ENCODE results near the gene MISP. TPM values are rescaled to one million over a fixed set of nuclear protein-coding genes. Genes with fewer than 3 reads are reported as not detected.

MISP gene
- total RNA-seq, 1 donor from 2014 or later = 2.9 TPM

DNA sequence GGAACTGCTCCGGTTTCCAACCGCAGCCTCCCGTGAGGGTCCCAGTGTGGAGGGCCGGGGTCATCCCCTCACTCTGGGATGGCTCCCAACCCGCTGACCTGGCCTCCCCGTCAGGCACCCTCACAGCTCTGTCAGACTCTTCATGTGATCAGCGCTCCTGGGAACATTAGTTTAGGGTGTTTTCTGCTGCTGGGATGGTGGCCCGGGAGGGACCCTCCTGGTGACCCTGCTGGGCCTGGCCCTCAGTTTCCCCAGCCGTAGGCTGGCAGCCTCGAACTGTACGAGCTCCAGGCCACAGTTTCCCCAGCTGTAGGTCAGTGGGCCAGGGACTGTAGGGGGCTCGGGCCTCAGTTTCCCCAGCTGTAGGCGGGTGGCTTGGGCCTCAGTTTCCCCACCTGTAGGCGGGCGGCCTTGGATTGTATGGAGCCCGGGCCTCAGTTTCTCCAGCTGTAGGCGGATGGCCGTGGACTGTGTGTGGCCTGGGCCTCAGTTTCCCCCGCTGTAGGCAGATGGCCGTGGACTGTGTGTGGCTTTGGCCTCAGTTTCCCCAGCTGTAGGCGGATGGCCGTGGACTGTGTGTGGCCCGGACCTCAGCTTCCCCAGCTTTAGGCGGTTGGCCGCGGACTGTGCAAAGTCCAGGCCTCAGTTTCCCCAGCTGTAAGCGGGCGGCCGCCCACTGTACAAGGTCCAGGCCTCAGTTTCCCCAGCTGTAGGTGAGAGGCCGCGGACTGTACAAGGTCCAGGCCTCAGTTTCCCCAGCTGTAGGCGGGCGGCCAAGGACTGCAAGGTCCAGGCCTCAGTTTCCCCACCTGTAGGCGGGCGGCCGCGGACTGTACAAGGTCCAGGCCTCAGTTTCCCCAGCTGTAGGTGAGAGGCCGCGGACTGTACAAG, 45.0 kb downstream of the MISP start:
- DNase-seq (ENCODE audit: low read depth) = no peak

DNA sequence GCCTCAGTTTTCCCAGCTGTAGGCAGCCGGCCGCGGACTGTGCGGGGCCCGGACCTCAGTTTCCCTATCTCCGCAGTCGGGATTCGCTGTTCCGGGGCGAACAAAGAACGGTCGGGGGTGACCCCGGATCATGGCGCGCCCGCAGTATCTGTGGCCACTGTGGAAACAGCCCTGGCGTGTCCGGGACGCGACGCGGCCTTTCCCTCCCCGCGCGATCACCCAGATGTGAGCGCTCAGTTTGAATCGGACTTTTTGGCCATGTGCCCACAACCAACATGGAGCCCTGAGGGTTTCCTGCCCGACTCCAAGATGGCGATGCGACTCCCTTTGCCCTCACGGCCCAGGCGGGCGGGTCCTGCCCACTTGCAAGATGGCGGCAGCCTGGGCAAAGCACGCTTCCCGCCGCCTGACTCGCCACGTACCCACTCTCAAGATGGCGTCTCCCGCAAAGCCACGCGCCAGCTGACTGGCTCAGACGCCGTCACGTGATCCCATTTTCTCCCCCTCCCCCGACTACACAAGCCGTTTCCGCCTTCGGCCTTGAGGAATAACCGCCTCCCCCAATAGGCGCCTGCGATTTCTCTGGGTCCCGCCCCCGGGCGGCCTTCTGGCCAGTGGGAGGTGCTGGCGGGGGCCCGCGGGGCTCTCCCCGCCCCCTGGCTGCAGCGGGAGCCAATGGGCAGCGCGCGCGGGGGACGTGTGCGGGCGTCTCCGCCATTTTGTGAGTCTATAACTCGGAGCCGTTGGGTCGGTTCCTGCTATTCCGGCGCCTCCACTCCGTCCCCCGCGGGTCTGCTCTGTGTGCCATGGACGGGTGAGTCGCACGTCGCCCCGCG, 46.0 kb downstream of the MISP start, which contains the start of gene PTBP1:
Gene PTBP1 (plus strand): TSS at position 761 of the 836 bp plus-strand sequence. CDS start 46 bp downstream, at position 807.
- DNase-seq (ENCODE audit: low read depth) = peak; percentile 100

DNA sequence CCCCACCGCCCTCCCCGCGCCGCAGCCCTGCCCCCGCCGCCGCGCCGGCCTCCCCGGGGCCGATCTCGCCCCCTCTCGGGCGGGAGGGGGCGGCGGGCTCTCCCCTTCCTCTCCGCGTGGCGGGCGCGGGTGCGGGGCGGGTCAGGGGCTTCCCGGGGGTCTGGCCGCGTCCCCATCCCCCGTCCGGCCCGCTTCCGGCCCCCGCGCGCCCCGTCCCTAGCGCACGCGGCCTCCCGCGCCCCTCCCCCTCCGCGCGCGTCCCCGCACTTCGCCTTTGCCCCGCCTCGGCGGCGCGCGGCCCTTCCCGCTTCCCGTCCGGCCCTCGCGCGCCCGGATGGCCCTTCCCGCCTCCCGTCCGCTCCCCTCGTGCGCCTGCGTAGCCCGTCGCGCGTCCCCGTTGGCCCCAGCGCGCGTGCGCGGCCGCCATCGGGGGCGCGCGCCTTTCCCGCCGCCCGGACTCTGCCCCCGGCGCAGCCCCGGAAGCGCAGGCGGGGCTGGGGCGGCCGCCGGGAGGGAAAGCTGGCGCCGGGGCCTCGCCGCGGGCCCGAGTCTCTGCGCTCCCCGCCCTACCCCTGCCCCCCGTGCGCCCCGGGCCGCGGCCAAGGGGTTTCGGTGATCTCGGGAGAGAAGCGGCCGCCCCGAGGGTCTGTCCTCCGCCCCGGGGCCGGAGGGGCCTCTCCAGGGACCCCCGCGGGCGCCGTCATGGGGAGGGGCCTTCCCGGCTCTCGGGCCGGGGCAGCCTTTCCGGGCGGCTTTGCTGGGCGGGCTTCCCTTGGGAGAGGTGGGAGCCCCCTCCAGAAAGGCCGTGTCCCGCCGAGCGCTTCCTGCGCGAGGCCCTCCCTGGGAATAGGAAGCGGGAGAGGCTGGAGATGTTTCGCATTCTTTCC, 46.9 kb downstream of the MISP start:
- DNase-seq (ENCODE audit: low read depth) = peak; percentile 88

GRCh38 chr19:798415-799075, 47.6 kb downstream of the MISP start:
- DNase-seq (ENCODE audit: low read depth) = no peak

GRCh38 chr19:799076-799881, 48.4 kb downstream of the MISP start:
- peak; percentile 77 for DNase-seq (ENCODE audit: low read depth)

DNA sequence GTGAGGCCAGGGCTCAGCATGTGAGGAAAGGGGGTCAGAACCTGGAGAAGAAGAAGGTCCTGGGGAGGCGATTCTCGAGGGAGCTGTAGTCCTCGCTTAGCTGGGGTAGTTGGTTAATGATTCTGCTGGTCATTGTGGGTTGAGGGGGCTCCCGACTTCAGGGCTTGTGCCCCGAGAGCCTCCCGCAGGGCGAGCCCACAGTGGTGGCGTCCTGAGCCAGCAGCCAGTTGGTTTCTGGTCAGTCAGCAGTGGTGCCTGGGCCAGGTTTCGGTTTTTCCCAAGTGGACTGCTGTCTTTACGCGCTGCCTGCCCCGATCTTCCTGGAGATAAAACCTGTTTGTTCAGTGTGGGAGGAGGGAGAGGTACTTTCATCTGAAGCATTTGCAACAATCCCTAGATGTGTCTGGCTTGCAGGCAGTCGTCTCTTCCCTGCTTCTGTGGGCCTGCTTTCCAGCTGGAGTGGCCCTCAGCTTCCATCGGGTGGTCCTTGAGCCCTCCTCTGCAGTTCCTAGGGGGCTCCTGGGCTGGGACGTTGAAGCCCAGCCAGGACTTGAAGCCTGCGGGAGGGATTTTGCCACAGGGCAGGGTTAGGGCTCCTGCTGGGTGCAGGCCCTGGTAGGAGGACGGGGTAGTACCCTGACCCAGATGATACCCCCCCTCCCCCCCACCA, 49.6 kb downstream of the MISP start:
- DNase-seq (ENCODE audit: low read depth) = peak; percentile 29

DNA sequence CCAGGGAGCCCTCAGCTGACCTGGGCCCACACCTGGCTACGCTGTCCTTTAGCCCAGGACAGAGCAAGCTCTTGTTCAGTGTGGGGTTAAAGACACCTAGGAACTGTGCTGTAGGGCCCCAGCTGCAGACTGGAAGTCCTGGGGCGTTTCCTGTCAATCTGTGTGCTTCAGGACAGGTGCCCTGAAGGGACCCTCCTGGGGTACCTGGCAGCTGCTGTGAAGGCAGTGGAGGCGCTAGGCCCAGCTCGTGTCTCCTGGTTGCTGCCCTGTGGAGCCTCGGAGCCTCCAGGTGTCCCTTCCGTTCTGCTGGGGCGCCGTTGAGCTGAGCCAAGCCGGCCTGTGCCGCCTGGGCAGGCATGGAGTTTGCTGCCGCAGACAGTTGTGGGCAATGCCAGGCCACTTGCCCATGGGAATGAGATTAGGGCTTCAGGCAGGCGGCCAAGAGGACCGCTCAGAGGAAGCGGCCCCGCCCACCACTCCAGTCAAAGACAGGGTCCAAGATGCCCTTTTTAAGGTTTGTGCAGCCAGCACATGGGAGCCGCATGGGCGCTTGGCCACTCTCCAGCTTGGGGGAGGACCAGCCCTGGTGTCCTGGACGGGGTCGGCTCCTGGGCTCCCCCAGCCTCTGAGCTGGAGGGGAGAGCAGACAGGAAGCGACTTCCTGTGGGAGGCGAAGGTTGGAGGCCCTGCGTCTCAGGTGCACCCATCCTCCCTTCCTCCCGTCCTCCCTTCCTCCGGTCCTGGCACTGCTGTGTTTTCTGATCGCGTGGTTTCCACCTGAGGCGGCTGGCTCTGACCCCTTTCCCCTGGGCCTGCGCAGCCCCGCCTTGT, 50.3 kb downstream of the MISP start:
- DNase-seq (ENCODE audit: low read depth) = peak; percentile 92

DNA sequence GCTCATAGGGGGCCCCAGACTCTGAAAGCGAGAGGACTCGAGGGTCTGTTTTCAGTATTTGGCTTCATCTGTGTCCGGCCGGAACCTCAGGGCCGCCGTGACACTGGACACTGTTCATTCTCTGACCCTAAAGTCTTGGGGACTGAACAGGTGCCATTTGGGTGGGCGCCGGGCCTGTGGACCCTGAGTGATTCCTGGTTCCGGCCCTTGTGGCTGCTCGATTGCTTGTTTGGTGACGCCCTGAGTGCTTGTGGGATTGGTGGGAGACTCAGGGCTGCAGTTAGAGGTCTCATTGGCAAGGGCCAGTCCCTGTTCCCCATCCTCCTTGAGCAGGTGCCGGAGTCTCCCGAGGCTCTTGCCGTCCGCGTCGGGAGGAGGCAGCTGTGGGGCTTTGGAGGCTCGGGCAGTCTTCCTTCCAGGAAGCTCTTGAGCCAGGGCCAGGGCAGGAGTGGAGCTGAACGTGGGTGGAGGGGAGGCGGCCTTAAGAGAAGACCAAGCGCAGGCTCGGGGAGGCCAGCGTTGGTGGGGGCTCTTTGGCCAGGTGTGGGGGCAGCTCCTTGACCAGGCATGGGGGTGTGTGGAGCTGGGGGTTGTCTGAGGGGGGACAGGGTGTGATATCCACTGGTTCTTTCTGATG, 51.1 kb downstream of the MISP start:
- DNase-seq (ENCODE audit: low read depth) = peak; percentile 91

DNA sequence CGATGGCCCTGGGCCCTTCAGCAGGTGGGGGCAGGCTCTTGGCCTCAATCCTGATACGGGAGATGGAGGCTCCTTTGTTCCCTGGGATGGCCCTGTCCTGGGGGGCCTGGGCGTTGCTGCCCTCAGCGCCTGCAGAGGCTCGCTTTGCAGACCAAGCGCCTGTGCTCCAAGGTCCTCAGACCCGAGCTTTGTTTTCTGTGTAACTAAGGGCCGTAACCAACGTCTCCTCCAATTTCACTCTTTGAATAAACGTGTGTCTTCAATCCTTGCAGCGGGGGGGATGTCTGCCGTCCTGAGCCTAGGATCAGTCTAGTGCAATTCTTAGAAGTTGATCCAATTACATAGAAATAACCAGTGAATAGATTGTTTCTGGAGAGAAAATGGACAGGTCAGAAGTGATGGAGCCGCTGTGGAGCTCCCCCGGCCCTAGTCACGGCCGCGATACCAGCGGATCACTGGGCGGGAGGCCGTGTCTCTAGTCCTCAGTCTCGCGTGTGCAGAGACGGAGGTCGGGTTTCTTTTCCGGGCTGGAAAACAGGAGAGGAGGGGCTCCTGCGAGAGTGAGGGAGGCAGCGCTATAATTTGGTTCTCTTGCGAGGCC, 51.7 kb downstream of the MISP start:
- no peak for DNase-seq (ENCODE audit: low read depth)

DNA sequence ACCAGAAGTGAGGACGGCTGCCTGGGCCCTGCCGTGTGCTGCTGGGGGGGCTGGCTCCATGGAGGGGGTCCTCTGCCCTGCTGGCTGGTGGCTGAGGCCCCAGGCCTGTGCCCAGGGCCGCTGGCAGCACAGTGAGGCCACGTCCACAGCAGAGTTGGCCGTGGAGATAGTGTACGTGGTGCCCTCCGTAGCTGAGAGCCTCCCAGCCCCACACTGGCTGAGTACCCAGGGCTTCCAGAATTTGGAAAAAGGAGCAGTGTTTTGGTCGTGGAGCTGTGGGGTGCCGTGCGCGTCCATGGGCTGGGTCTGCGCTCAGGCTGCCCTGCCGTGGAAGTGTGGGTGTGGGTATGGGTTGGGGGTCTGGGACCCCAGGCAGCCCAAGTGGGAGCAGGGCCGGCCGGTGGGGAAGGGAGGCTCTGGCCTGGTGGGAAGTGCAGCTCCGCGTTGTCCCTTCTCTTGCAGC, 52.2 kb downstream of the MISP start:
- no peak for DNase-seq (ENCODE audit: low read depth)

- no peak for DNase-seq (ENCODE audit: low read depth)
Measured at GRCh38 chr19:803686-804418, 52.9 kb downstream of the MISP start.

DNA sequence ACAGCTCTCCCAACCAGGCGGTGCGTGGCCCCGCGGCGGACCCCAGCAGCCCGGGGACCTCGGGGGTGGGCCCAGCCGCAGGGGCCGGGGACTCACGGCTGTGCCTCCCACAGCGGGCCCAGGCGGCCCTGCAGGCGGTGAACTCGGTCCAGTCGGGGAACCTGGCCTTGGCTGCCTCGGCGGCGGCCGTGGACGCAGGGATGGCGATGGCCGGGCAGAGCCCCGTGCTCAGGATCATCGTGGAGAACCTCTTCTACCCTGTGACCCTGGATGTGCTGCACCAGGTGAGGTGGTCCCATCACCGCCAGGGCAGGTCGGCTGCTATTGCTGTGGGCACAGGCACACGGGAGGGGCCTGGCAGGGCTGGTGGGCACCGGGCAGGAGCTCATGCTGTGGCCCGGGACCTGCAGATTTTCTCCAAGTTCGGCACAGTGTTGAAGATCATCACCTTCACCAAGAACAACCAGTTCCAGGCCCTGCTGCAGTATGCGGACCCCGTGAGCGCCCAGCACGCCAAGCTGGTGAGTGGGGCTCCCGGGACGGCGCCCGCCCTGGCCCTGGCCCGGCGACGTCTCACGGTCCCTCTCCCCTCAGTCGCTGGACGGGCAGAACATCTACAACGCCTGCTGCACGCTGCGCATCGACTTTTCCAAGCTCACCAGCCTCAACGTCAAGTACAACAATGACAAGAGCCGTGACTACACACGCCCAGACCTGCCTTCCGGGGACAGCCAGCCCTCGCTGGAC, 53.7 kb downstream of the MISP start:
- DNase-seq (ENCODE audit: low read depth) = no peak

GRCh38 chr19:805166-805551, 54.2 kb downstream of the MISP start:
- no peak for DNase-seq (ENCODE audit: low read depth)

DNA sequence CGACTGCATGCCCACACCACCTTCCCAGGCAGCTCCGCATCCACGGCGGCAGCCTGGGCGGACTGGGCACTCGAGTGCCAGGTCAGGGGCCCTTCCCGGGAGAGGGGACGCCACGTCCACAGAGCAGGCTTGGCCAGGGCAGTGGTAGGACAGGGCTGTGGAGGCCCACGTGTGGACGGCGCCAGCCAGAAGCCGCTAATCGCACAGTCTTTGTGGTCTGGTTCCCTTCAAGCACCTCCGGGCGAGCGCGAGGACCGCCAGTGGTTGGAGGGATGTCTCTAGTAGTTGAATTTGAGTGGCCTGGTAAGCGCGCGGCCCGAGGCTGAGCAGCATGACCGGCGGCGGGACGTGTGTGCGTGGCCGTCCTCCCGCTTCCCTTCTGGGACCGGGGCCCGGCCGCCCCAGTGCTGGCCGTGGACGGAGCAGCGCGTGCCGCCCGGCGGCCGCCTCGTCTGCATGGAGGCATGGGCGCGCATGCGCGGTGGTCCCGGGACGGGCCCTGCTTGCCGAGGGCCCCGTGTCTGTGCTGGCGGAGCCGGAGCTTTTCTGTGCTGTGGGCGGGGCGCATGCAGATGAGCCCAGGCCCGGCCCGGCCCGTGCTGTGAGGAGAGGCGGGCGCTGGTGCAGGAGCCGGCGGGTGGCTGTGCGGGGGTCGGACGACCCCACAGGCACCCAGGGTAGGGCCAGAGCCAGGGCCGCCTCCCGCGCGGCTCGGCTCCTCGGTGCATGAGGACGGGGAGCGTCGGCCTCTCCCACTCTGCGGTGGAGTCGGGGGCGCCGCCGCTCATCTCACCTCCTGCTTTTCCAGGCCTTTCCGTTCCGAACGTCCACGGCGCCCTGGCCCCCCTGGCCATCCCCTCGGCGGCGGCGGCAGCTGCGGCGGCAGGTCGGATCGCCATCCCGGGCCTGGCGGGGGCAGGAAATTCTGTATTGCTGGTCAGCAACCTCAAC, 55.0 kb downstream of the MISP start:
- no peak for DNase-seq (ENCODE audit: low read depth)

Data from myocyte (in vitro differentiated cells).